Lower leg skin (tissue), 4 donors: ENCODE measurements around the gene LACRT. TPM values are rescaled to one million over a fixed set of nuclear protein-coding genes. Genes with fewer than 3 reads are reported as not detected.
A peak's percentile ranks its signal among the peaks of the same experiment; 100 is the strongest.

Experiments used
- DNase-seq, 2 donors: peaks; one replicate each; pipeline ENCODE4 v3.0.0-alpha.2; 2019; ENCODE audit warnings: low spot score in 2 of 2
- H3K4me3 ChIP-seq: fragments of 200-600 bp; sonication (generic); 2 replicates; pipeline ENCODE4 v1.5.1; 2017; ENCODE audit warnings: mild to moderate bottlenecking, low read depth; ENCODE audit not compliant: poor library complexity, severe bottlenecking
- POLR2A ChIP-seq, 2 donors: fragments of 450-650 bp; IDR thresholded peaks; one replicate each; pipeline ENCODE4 v1.6.1; 2016 to 2017; ENCODE audit warnings: antibody characterized with exemption in 2 of 2, mild to moderate bottlenecking in 1 of 2, moderate library complexity in 1 of 2
- WGBS, 2 donors: methylation state at CpG; one replicate each; pipeline ENCODE4 v1.1.5; 2018; 5-methylcytosine and 5-hydroxymethylcytosine counted together
- intact Hi-C: fragments of 100-400 bp; cut with DNase I; formaldehyde crosslinking; loops from one replicate; pipeline ENCODE4 v1.15.0; 2023; ENCODE audit warnings: low total_unique reads
- total RNA-seq, 4 donors: library from RNA; depleted of rRNA; stranded (reverse); fragments of >200 nt; gene quantifications; one replicate each; pipeline ENCODE4 v1.1.0, GENCODE V29; 2016
- TF ChIP-seq, protein P1 (sequence below), 3 donors: fragments of 450-650 bp; IDR thresholded peaks; one replicate each; pipeline ENCODE4 v1.5.1; 2016; ENCODE audit warnings: antibody characterized with exemption in 3 of 3, mild to moderate bottlenecking in 3 of 3, moderate library complexity in 2 of 3

Gene LACRT
- total RNA-seq, 4 donors from 2014 or later, result 0.68 TPM; not detected in 3

DNA sequence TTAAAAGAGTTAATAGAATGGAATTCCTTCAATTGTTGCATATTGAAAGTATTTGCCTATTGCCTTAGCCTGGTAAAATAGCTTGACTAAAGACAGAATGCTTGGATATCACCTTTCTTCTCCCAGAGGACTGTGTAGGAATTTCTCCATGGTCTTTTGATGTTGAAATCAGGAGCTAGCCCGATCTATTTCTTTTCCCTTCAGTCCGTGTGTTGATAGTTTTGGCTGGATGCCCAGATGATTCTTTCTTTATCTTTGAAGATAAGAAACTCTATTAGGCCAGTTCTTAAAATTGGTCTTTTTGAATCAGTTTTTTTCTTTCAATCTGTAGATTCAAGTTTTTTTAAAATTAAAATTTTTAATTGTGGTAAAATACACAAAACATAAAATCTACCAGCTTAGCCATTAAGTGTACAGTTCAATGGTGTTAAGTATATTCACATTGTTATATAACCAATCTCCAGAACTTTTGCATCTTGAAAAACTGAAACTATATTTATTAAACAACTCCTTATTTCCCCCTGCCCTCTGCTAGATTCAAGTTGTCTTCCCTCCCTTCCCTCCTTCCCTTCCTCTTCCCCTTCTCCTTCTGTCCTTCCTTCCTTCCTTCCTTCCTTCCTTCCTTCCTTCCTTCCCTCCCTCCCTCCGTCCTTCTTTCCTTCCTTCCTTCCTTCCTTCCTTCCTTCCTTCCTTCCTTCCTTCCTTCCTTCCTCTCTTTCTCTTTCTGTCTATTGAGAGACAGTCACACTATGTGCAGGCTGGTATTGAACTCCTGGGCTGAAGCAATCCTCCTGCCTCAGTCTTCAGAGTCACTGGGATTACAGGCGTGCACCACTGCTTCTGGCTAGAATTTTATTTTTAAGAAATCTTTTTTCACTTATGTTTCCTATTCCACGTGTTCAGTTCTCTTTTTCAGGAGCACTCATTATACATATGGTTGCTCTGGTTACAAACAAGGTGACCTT is 10.1 kb downstream of the LACRT start:
- TF ChIP-seq POLR2A (IDR thresholded peaks at IDR 0.05), result no peak
- TF ChIP-seq, protein P1, sequence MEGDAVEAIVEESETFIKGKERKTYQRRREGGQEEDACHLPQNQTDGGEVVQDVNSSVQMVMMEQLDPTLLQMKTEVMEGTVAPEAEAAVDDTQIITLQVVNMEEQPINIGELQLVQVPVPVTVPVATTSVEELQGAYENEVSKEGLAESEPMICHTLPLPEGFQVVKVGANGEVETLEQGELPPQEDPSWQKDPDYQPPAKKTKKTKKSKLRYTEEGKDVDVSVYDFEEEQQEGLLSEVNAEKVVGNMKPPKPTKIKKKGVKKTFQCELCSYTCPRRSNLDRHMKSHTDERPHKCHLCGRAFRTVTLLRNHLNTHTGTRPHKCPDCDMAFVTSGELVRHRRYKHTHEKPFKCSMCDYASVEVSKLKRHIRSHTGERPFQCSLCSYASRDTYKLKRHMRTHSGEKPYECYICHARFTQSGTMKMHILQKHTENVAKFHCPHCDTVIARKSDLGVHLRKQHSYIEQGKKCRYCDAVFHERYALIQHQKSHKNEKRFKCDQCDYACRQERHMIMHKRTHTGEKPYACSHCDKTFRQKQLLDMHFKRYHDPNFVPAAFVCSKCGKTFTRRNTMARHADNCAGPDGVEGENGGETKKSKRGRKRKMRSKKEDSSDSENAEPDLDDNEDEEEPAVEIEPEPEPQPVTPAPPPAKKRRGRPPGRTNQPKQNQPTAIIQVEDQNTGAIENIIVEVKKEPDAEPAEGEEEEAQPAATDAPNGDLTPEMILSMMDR (IDR thresholded peaks at IDR 0.05), result no peak
- intact Hi-C loops, result no loop called here
- no peak overlapping the region for H3K4me3 ChIP-seq
- WGBS, 2 donors, result 37 to 41% methylated on average over 5 of the region's 5 CpGs
- DNase-seq, result no peak

DNA sequence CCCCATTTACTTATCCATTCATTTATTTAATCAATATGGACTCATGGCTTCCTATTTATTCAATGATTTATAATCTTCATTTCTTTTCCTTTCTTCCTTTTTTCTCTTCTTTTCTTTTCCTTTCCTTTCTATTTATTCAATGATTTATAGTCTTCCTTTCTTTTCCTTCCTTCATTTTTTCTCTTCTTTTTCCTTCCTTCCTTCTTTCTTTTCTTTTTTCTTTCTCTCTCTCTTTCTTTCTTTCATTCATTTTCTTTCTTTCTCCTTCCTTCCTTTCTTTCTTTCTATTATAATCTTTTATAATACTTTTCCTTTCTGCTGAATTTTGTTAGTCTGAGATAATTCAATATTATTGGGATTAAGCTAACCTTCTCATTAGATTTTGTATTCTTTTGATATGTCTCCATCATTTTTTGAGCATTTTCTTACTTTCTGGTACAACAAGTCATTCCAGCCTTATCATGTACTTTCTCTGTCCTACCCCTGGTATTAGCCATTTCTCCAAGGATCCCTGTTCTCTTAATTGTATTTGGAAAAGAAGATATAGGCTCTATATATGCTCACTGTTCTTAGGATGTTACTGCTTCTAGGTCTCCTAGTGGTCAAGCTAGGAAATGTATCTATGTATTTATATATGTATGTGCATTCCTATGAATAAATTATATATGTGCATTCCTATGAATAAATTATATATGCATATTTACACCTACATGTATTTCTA is 12.1 kb downstream of the LACRT start:
- no peak for DNase-seq

DNA sequence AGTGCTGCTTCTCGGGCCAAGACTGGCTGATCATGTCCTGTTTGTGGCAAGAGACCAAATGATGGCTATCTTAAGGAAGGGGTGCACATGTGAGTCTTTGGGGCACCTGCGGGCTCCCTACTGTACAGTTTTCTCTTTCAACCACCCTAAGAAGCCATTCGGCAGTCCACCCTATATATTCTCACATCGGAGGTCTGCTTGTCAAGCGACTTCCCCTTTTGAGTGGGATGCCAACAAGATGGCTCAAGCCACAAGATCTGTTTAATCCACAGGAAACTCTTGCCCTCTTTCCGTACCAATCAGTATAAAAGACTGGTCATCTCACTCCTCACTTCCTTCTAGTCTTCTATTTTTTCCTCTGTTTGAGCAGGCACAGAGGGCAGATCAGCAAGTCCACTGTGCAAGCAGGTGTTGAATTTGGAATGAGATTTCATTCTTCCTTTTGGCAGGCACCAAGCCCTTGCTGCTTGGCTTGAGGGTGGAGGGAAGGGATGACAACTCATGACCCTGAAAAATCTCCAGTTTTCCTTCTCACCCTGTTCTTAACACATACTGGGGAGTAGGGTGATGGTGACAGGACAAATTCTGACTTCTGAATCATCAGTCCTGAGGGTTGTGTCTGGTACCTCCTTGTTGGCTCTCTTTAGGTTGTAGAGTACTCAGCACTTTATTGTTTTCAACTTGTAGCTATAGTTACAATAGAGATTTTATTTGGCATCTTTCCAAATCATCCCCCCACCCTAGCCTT is 17.6 kb downstream of the LACRT start:
- TF ChIP-seq, protein P1 (IDR thresholded peaks at IDR 0.05), result no peak
- no peak for TF ChIP-seq POLR2A (IDR thresholded peaks at IDR 0.05)
- 61% methylated on average over 6 of the region's 6 CpGs for WGBS, 2 donors
- H3K4me3 ChIP-seq, result no peak overlapping the region
- DNase-seq, result peak in 1 of 2 donors; percentile 39
- intact Hi-C loops, result no loop called here

More for the DNA sequence above, 12.1 kb downstream of the LACRT start:
- no peak overlapping the region for H3K4me3 ChIP-seq
- intact Hi-C loops, result no loop called here
- TF ChIP-seq, protein P1 (IDR thresholded peaks at IDR 0.05), result no peak
- TF ChIP-seq POLR2A (IDR thresholded peaks at IDR 0.05), result no peak

DNA sequence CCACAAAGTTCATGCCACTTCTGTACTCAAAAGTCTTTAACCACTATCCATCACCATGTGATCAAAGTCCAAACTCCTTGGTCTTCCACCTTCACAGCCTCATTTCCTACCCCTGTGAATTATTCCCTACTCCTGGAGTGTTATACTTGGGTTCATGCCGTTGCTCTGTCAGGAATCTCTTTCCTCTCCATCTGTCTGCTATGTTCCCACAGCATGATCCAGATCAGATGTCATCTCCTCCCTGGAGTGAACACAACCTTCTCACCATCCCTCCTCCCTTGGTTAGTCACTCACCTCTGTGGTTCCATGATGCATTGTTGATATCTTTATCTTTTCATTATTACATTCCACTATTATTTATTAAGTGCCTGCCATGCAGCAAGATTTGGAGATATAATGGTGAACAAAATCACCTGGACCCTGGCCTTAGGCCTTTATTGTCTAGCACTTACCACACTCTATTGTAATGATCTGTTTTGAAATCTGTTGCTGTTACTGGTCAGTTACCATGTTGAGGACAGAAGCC is 22.4 kb downstream of the LACRT start:
- DNase-seq, result peak in 1 of 2 donors; percentile 13
- intact Hi-C loops, result no loop called here
- TF ChIP-seq, protein P1 (IDR thresholded peaks at IDR 0.05), result no peak
- no peak for TF ChIP-seq POLR2A (IDR thresholded peaks at IDR 0.05)
- H3K4me3 ChIP-seq, result no peak overlapping the region
- 43 to 55% methylated on average over 1 of the region's 1 CpG for WGBS, 2 donors

DNA sequence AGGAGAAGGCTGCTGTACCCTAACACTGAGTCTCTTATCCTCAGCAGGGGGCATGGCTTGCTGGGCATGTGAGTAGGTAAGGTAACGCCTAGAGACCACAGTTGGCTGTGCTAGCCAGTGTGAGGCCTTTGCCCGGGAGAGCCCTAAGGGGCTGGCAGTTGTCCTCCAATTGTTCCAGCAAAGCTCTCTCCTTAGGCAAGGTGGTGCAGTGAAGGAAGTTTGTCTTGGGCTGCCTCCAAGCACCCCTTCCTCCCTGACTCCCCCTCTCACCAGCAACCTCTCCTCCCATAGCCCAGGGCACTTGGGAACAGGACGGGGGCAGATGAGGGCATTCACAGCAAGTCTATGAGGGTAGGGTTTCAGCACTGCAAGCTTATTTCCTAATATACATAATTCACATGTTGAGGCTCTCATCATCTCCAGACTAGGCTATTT is 23.0 kb downstream of the LACRT start:
- DNase-seq, result peak in 1 of 2 donors; percentile 62
- H3K4me3 ChIP-seq, result no peak overlapping the region
- WGBS, 2 donors, result 41 to 49% methylated on average over 3 of the region's 3 CpGs
- TF ChIP-seq, protein P1 (IDR thresholded peaks at IDR 0.05), result no peak
- no peak for TF ChIP-seq POLR2A (IDR thresholded peaks at IDR 0.05)
- intact Hi-C loops, result no loop called here
